ENCODE data around the gene P2RX5.

Gene P2RX5

GRCh38 chr17:3704931-3705717, 9.2 kb upstream of the P2RX5 start:
- no peak for TF ChIP-seq CTCF (IDR thresholded peaks at IDR 0.05)

- no peak for TF ChIP-seq CTCF (IDR thresholded peaks at IDR 0.05)
Observed at GRCh38 chr17:3699951-3700350, 4.0 kb upstream of the P2RX5 start.

GRCh38 chr17:3698139-3698538, 2.2 kb upstream of the P2RX5 start:
- TF ChIP-seq CTCF (IDR thresholded peaks at IDR 0.05): no peak

GRCh38 chr17:3697103-3697476, 1.1 kb upstream of the P2RX5 start:
- no peak for TF ChIP-seq CTCF (IDR thresholded peaks at IDR 0.05)

- TF ChIP-seq CTCF (IDR thresholded peaks at IDR 0.05): no peak
Observed at GRCh38 chr17:3695129-3695722, 729 bp downstream of the P2RX5 start.

GRCh38 chr17:3693829-3694231, 2.1 kb downstream of the P2RX5 start:
- TF ChIP-seq CTCF (IDR thresholded peaks at IDR 0.05): no peak

- TF ChIP-seq CTCF (IDR thresholded peaks at IDR 0.05): no peak
Observed at GRCh38 chr17:3693141-3693540, 2.8 kb downstream of the P2RX5 start.

Data from LNCAP (cell line).